HG03520 (cell line): Measurements from ENCODE around the gene ATF1.

Experiments
- ATAC-seq: cut with Tn5 transposase; IDR thresholded peaks from one replicate; pipeline ENCODE4 v1.9.1; 2021; ENCODE audit warnings: mild to moderate bottlenecking, moderate library complexity; ENCODE audit not compliant: unreplicated experiment

ATF1 gene

GRCh38 chr12:50763639-50764285 is at the start of gene ATF1:
Gene ATF1 (plus strand): TSS chr12:50764101. CDS start chr12:50780146, 16,045 bp downstream.
- peak; percentile 59 for ATAC-seq

- no peak for ATAC-seq
These were observed 48.7 kb upstream of the ATF1 start for GRCh38 chr12:50715174-50715573.

GRCh38 chr12:50718760-50719159 is 45.1 kb upstream of the ATF1 start:
- no peak for ATAC-seq

- no peak for ATAC-seq
These were observed 43.8 kb upstream of the ATF1 start for GRCh38 chr12:50720085-50720484.

GRCh38 chr12:50720501-50720900 is 43.4 kb upstream of the ATF1 start:
- no peak for ATAC-seq

- ATAC-seq, result no peak
These were observed 40.0 kb upstream of the ATF1 start for GRCh38 chr12:50723865-50724264.

- no peak for ATAC-seq
These were observed 38.6 kb upstream of the ATF1 start for GRCh38 chr12:50725011-50725942.

GRCh38 chr12:50727466-50727865 is 36.4 kb upstream of the ATF1 start:
- ATAC-seq, result no peak

GRCh38 chr12:50728417-50728816 is 35.5 kb upstream of the ATF1 start:
- ATAC-seq, result no peak

- ATAC-seq, result no peak
These were observed 35.1 kb upstream of the ATF1 start for GRCh38 chr12:50728841-50729240.

- ATAC-seq, result no peak
These were observed 31.3 kb upstream of the ATF1 start for GRCh38 chr12:50732591-50732990.

- ATAC-seq, result no peak
These were observed 30.2 kb upstream of the ATF1 start for GRCh38 chr12:50733706-50734105.

- ATAC-seq, result no peak
These were observed 29.3 kb upstream of the ATF1 start for GRCh38 chr12:50734409-50735263.

- no peak for ATAC-seq
These were observed 24.3 kb upstream of the ATF1 start for GRCh38 chr12:50739611-50740010.

- ATAC-seq, result no peak
These were observed 23.6 kb upstream of the ATF1 start for GRCh38 chr12:50740307-50740706.

- no peak for ATAC-seq
These were observed 21.1 kb upstream of the ATF1 start for GRCh38 chr12:50742776-50743175.

- ATAC-seq, result no peak
These were observed 18.0 kb upstream of the ATF1 start for GRCh38 chr12:50745861-50746260.

- ATAC-seq, result no peak
These were observed 17.5 kb upstream of the ATF1 start for GRCh38 chr12:50746431-50746830.

GRCh38 chr12:50747817-50748216 is 16.1 kb upstream of the ATF1 start:
- no peak for ATAC-seq

- no peak for ATAC-seq
These were observed 14.4 kb upstream of the ATF1 start for GRCh38 chr12:50749459-50749882.

GRCh38 chr12:50750366-50750765 is 13.5 kb upstream of the ATF1 start:
- ATAC-seq, result no peak
